ENCODE data around the gene RAB34. TPM values are rescaled to one million over a fixed set of nuclear protein-coding genes. Genes with fewer than 3 reads are reported as not detected.

RAB34 gene
- total RNA-seq, 1 donor from 2014 or later = 16.2 TPM

- intact Hi-C loops (cut with DNase I) = no loop called here
- ATAC-seq (no peak), DNase-seq (ENCODE audit: missing footprints) (no peak)
Measured at GRCh38 chr17:28720247-28720996, 2.8 kb upstream of the RAB34 start.

DNA sequence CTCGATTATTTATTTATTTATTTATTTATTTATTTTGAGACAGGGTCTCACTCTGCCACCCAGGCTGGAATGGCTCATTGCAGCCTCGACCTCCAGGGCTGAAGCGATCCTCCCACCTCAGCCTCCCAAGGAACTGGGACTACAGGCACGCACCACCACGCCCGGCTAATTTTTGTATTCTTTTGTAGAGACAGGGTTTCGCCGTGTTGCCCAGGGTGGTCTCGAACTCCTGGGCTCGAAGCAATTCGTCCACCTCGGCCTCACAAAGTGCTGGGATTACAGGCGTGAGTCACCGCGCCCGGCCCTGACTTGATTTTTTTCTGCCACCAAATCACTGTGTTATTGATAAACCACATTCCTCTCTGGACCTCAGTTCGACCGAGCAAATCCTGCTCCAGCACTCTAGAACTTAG, 1.4 kb upstream of the RAB34 start:
- DNase-seq (ENCODE audit: missing footprints) (no peak), ATAC-seq (no peak)
- intact Hi-C loops (cut with DNase I) = loop anchor here (1.0 kb wide), 1 partner anchor 194 kb away; no protein-coding TSS in a partner anchor

DNA sequence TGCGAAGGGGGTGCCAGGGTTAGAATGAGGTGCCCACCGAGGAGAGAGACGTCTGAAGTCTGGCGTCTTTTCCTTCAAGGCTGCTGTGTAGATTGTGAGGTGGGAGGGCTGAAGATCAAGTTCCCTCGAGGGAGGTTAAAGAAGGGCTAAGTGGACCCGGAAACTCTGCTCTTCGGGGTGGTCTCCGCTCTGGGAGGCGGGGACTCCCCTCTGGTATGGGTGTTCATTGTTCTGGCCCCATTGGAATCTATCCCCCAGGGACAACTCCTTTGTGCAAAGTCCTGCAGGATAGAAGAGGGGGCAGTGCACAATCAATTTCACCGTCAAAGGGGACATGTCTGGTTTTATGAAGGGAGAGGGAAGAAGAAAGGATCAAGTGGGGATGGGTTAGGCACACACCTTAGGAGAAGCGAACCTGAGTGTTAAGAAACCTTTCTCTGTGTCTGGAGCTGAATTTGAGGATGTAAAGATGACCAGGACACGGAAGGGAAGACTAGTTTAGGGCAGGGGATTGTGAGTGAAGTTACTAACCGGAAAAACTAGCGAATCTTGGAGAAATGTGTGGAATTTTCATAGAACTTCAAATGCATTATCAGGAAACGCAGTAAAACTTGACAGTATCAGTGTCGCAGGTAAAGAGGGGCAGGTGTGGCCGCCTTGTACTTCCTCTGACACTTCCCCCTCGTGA, 809 bp upstream of the RAB34 start:
- DNase-seq (ENCODE audit: missing footprints) (no peak), ATAC-seq (no peak)
- intact Hi-C loops (cut with DNase I) = loop anchor here (1.0 kb wide), 1 partner anchor 195 kb away; no protein-coding TSS in a partner anchor

- intact Hi-C loops (cut with DNase I) = no loop called here
- no peak for ATAC-seq
Measured at GRCh38 chr17:28716740-28717577, 709 bp downstream of the RAB34 start.

DNA sequence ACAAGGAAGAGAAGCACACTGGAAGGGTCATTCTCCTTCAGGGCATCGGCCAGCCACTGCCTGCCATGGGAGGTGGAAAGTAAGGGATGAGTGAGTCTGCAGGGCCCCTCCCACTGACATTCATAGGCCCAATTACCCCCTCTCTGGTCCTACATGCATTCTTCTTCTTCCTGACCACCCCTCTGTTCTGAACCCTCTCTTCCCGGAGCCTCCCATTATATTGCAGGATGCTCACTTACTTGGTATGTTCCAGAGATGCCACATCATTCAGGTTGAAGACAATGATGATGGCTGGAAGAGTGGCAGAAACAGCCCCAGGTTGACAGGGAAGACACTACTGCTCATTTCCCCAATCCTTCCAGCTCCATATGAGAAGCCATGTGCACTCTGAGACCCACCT, 2.5 kb downstream of the RAB34 start:
- intact Hi-C loops (cut with DNase I) = no loop called here
- ATAC-seq (no peak), DNase-seq (ENCODE audit: missing footprints) (no peak)

More at GRCh38 chr17:28716740-28717577, 709 bp downstream of the RAB34 start:
- DNase-seq (ENCODE audit: missing footprints) = no peak

- ATAC-seq (no peak), DNase-seq (ENCODE audit: missing footprints) (no peak)
- intact Hi-C loops (cut with DNase I) = no loop called here
Measured at GRCh38 chr17:28714281-28714680, 3.4 kb downstream of the RAB34 start.

DNA sequence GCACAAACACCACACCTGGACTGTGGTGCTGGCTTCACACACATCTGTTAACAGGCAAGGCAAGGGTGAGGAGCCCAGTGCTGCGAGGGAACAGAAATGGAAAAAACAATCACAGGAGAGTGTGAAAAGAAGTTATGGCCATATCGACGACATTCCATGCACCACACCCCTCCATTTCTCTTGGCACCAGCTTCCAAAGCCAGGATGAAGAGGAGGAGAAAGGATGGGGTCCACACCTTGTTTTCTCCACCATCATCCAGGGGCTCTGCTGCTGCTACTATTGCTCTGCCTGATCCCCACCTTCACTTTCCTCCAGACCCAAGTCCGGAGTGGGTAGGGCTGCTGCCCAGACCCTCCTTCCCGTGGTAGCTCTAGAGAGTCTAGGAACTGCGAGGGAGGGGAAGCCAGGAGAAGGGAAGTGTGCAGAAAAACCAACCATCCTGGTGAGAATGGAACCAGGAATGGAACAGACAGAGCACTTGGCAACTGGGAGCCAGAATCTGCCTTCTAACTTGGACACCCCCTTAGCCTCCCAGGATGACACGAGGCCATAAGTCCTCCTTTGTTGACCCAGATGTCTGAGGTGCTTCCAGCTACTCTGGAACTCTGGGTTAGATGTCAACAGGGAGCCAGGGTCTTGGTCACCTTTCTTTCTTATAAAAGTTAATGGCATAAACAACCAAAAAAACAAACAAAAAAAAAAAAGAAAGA, 4.8 kb downstream of the RAB34 start:
- DNase-seq (ENCODE audit: missing footprints) (peak; percentile 9), ATAC-seq (no peak)
- intact Hi-C loops (cut with DNase I) = no loop called here

GRCh38 chr17:28712032-28712704, 5.5 kb downstream of the RAB34 start:
- intact Hi-C loops (cut with DNase I) = no loop called here
- DNase-seq (ENCODE audit: missing footprints) (peak; percentile 86), ATAC-seq (peak; percentile 10)

GRCh38 chr17:28711723-28712031, 6.0 kb downstream of the RAB34 start, which contains the start of gene PROCA1:
PROCA1 (minus strand) TSS chr17:28711888; CDS start chr17:28711660, 228 bp downstream.
- intact Hi-C loops (cut with DNase I) = no loop called here
- no peak for DNase-seq (ENCODE audit: missing footprints)
- ATAC-seq = no peak

DNA sequence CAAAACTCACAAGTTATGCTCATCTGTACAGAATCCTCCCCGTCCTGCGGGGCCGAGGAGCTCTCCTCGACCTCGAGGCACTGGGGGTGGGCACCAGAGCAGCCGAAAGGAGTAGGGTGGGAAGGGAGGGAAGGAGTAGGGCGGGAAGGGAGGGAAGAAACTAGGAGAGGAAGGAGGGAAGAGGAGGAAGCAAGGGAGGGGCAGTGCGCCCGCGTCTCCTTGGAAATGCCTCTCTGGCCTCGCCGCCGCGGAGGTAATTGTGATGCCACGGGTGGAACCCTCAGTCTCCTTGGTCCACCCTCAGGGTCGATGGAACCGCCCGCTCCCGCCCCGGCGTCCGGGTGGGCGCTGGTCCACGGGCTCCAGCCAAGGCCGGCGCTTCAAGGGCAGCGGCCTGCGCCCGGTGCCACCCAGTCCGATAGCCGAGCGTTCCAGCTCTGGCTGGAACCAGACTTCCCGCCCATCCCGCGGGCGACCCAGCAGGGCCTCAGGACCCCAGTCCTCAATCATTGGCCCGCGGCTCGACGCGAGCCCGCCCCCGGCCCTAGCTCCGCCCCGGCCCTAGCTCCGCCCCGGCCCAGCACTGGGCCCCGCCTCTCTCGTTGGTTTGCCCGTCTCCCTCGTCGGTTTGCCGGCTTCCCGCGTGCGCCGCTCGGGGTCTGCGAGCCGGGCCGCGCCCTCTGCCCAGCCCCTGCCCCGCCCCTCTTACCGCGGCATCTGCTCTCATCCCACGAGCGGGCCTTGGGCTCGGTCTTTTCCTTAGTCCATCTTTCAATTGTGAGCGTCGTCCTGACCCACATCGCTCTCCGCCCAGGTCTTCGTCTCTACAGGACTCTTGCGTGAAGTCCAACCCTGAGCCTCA, 6.6 kb downstream of the RAB34 start:
- intact Hi-C loops (cut with DNase I) = no loop called here
- ATAC-seq = peak; percentile 97

GRCh38 chr17:28707339-28707720, 10.3 kb downstream of the RAB34 start:
- intact Hi-C loops (cut with DNase I) = loop anchor here (5.0 kb wide), 1 partner anchor 60 kb away; the partner anchor contains the start of gene BLTP2
- DNase-seq (ENCODE audit: missing footprints) (no peak), ATAC-seq (no peak)

More for the DNA sequence above, 6.6 kb downstream of the RAB34 start:
- DNase-seq (ENCODE audit: missing footprints) = peak; percentile 95

DNA sequence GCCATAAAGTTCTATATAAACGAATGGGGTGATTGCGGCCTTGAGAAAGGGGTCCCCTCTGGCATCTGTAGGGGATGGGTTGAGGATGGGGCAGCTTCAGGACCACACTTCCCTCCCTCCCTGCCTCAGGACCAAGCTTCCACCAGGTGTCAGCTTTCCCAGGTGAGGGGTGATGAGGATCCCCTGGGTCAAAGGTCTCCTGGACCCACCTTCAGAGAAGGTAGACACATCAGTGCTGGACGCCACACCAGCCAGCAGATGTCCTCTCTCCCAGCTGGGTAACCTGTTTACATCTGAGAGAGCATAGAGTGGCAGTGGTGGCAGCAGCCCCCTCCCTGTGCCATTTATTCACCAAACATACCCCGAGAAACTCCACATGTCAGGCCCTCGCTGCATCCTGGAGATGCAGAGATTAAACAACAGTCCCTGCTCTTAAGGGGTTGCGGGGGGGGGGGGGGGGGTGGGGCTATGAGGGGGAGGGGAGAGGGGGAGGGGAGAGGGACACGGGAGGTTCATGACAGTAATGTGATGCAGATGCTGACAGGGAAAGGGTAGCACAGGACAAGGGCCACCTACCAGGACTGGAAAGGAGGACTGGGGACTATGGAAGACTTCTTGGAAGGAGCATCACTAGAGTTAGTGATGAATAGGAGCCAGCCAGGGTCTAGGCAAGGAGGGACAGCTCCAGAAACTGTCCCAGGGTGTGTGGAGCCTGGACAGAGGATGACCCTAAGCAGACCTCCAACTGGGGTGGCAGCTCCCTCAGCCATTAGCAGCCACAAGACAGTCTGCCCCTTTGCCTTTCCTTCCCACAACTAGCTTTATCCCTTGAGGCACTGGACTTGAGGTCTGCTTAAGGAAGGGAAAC, 11.0 kb downstream of the RAB34 start:
- DNase-seq (ENCODE audit: missing footprints) (peak; percentile 17), ATAC-seq (no peak)
- intact Hi-C loops (cut with DNase I) = loop anchor here (5.0 kb wide), 1 partner anchor 59 kb away; the partner anchor contains the start of gene BLTP2

GRCh38 chr17:28705728-28706334, 11.8 kb downstream of the RAB34 start:
- ATAC-seq (no peak), DNase-seq (ENCODE audit: missing footprints) (peak; percentile 47)
- intact Hi-C loops (cut with DNase I) = loop anchor here (5.0 kb wide), 1 partner anchor 59 kb away; the partner anchor contains the start of gene BLTP2

DNA sequence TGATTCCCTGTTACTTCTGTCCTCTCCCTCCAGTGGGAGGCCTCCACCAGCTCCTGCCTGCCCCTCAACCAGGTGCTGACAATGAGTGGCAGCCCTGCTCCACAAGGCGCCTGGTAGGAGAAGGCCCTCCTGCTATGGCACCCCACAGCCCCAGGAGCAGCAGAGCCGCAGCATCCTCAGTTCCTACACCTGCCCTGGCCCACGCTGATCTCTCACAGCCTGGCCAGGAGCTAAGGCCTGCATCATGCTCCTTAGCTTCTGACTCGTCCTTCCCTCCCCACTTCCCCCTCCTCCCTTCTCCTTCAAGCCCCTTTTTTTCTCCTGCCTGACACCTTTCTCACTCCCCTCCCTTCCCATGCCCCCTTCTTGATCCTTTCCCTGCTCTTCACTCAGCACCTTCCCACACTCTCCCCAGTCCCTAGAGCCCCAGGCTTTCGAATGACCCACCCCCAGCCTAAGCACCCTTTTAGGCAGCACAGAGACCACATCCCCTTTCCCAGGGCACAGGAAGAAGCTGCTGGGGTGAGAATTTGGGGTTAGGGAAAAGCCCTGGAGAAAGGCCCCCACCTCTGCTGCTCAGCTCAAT, 12.5 kb downstream of the RAB34 start:
- DNase-seq (ENCODE audit: missing footprints) (no peak), ATAC-seq (no peak)
- intact Hi-C loops (cut with DNase I) = loop anchor here (5.0 kb wide), 1 partner anchor 58 kb away; the partner anchor contains the start of gene BLTP2

DNA sequence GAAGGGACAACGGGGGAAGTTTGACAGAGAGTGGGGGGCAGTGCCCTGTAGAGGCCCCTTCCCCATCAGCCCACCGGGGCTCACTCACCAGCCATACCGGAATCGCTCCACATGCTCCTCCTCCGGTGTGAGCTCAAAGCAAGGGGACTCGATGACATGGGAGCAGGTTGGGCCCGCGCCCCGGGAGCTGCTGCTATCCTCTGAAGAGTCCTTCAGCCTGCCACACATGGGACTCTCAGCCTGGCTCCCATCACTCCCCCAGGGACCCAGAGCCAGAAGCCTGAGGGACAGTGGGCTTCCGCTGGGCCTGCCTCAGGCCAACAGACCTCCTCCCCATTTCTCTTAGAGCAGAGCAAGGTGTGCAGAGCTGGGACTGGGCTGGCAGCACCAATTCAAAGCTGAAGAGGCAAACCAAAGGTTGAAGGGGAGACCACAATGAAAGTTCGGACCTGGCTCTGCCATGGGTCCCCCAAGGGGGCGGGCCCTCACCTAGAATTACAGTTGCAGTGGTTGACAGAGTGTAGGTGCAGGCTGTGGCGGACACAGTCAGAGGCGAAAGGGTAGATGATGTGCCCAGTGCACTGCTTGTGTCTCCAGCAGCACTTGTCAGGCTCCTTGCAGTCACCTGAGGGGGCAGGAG, 13.3 kb downstream of the RAB34 start:
- ATAC-seq = no peak
- intact Hi-C loops (cut with DNase I) = no loop called here
- peak; percentile 46 for DNase-seq (ENCODE audit: missing footprints)

Measured in Right ventricle myocardium inferior (tissue), 1 donor.